ENCODE results near the gene FER. TPM values are rescaled to one million over a fixed set of nuclear protein-coding genes. Genes with fewer than 3 reads are reported as not detected.
A peak's percentile ranks its signal among the peaks of the same experiment; 100 is the strongest.

The FER gene
- polyA plus RNA-seq, 3 donors = 2.4 to 14.7 (median 6.2) TPM

DNA sequence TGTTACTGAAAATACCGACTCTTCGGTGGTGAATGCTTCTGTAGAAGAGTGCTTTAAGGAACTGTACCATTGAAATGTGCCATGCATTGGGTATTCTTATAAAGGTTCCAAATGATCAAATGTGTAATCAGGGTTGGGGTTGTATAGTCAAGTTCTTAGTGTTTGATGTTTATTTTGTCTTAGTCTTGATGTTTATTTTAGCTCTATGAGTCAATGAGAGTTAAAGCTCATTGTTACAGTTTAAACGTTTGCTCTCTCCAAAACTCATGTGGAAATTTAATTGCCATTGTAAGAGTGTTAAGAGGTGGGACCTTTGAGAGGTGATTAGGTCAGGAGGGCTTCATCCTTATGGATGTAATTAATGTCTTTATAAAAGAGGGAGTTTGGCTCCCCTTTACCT is 153.0 kb downstream of the FER start:
- WGBS (ENCODE audit: insufficient coverage) = 100% methylated on average over 2 of the region's 3 CpGs
- H3K27me3 ChIP-seq (ENCODE audit: control insufficient read depth in 2 of 2, insufficient read depth in 2 of 2, low read length in 2 of 2) = no peaks in the 10 kb centered on the region
- H3K79me2 ChIP-seq (ENCODE audit: insufficient read depth, low read length) = no peaks in the 10 kb centered on the region
- peaks cover 7 to 13% of the 10 kb centered on the region in 2 donors for H3K36me3 Mint-ChIP-seq
- intact Hi-C loops (cut with micrococcal nuclease) = no loop called here
- no peak overlapping the region for H3K27ac ChIP-seq (ENCODE audit: low read depth in 1 of 2, low read length in 2 of 2)
- no peak overlapping the region for H3K4me2 ChIP-seq (replicated peaks; ENCODE audit: extremely low read depth, low read length, poor library complexity, severe bottlenecking)
- H3K36me3 ChIP-seq (replicated peaks in 1 of 2; ENCODE audit: control insufficient read depth in 1 of 2, insufficient read depth in 2 of 2, low read length in 2 of 2) = peaks cover 2 to 4% of the 10 kb centered on the region in 2 donors
- H3K27ac Mint-ChIP-seq = peak overlapping the region in 1 of 7 donors; percentile 11
- peaks cover 0 to 6% (median 0%) of the 10 kb centered on the region in 7 donors for H3K9me3 Mint-ChIP-seq
- no peak overlapping the region for H3K9ac ChIP-seq (ENCODE audit: insufficient read depth, low read length, poor library complexity, severe bottlenecking)
- no peaks in the 10 kb centered on the region for H4K20me1 ChIP-seq (ENCODE audit: insufficient read depth, low read length)
- DNase-seq = no peak
- no peaks in the 10 kb centered on the region for H3K27me3 Mint-ChIP-seq (ENCODE audit: low read depth in 3 of 3)
- TF ChIP-seq, protein P1, sequence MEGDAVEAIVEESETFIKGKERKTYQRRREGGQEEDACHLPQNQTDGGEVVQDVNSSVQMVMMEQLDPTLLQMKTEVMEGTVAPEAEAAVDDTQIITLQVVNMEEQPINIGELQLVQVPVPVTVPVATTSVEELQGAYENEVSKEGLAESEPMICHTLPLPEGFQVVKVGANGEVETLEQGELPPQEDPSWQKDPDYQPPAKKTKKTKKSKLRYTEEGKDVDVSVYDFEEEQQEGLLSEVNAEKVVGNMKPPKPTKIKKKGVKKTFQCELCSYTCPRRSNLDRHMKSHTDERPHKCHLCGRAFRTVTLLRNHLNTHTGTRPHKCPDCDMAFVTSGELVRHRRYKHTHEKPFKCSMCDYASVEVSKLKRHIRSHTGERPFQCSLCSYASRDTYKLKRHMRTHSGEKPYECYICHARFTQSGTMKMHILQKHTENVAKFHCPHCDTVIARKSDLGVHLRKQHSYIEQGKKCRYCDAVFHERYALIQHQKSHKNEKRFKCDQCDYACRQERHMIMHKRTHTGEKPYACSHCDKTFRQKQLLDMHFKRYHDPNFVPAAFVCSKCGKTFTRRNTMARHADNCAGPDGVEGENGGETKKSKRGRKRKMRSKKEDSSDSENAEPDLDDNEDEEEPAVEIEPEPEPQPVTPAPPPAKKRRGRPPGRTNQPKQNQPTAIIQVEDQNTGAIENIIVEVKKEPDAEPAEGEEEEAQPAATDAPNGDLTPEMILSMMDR (IDR thresholded peaks at IDR 0.05) = no peak
- no peak overlapping the region for H3K4me3 Mint-ChIP-seq
- H3K4me3 ChIP-seq (replicated peaks in 1 of 3; ENCODE audit: low read depth in 2 of 3, low read length in 3 of 3) = no peak overlapping the region
- no peaks in the 10 kb centered on the region for H3K4me1 ChIP-seq (ENCODE audit: control insufficient read depth in 1 of 2, insufficient read depth in 2 of 2, low read length in 2 of 2)
- no peaks in the 10 kb centered on the region for H3K4me1 Mint-ChIP-seq
- H2AFZ ChIP-seq (ENCODE audit: insufficient read depth, low read depth, low read length, poor library complexity, severe bottlenecking) = no peak overlapping the region
- H3K9me3 ChIP-seq (replicated peaks in 1 of 2; ENCODE audit: control insufficient read depth in 1 of 2, insufficient read depth in 1 of 2, low read length in 2 of 2) = no peaks in the 10 kb centered on the region

DNA sequence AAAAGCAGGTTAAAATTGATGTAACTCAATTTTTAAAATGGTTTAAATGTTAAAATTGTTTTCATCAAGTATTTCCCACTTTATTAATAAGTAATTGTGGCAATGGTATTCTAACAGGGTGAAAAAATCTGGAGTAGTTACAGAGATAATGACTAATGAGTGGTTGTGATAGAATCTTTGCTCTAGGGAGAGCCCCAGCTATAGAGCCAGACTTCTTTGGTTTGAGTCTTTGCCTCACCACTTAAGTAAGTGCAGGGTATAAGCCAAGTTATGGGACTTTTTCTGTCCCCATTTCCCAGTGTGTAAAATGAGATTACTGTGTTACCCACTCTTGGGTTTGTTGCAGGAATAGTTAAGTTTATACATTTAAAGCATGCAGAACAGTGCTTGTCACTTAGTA is 158.1 kb downstream of the FER start:
- intact Hi-C loops (cut with micrococcal nuclease) = no loop called here
- no peaks in the 10 kb centered on the region for H4K20me1 ChIP-seq (ENCODE audit: insufficient read depth, low read length)
- no peaks in the 10 kb centered on the region for H3K4me1 Mint-ChIP-seq
- TF ChIP-seq, protein P1 (IDR thresholded peaks at IDR 0.05) = no peak
- no peaks in the 10 kb centered on the region for H3K79me2 ChIP-seq (ENCODE audit: insufficient read depth, low read length)
- no peaks in the 10 kb centered on the region for H3K9me3 ChIP-seq (replicated peaks in 1 of 2; ENCODE audit: control insufficient read depth in 1 of 2, insufficient read depth in 1 of 2, low read length in 2 of 2)
- H3K4me1 ChIP-seq (ENCODE audit: control insufficient read depth in 1 of 2, insufficient read depth in 2 of 2, low read length in 2 of 2) = no peaks in the 10 kb centered on the region
- H3K27me3 ChIP-seq (ENCODE audit: control insufficient read depth in 2 of 2, insufficient read depth in 2 of 2, low read length in 2 of 2) = no peaks in the 10 kb centered on the region
- DNase-seq = no peak
- H3K4me2 ChIP-seq (replicated peaks; ENCODE audit: extremely low read depth, low read length, poor library complexity, severe bottlenecking) = no peak overlapping the region
- H3K4me3 ChIP-seq (replicated peaks in 1 of 3; ENCODE audit: low read depth in 2 of 3, low read length in 3 of 3) = no peak overlapping the region
- no peak overlapping the region for H3K27ac Mint-ChIP-seq
- no peaks in the 10 kb centered on the region for H3K27me3 Mint-ChIP-seq (ENCODE audit: low read depth in 3 of 3)
- H3K4me3 Mint-ChIP-seq = no peak overlapping the region
- H3K27ac ChIP-seq (ENCODE audit: low read depth in 1 of 2, low read length in 2 of 2) = no peak overlapping the region
- no peak overlapping the region for H3K9ac ChIP-seq (ENCODE audit: insufficient read depth, low read length, poor library complexity, severe bottlenecking)
- H3K9me3 Mint-ChIP-seq = peaks cover 0 to 4% (median 0%) of the 10 kb centered on the region in 7 donors
- no peaks in the 10 kb centered on the region for H3K36me3 ChIP-seq (replicated peaks in 1 of 2; ENCODE audit: control insufficient read depth in 1 of 2, insufficient read depth in 2 of 2, low read length in 2 of 2)
- peaks cover 7% of the 10 kb centered on the region in 2 donors for H3K36me3 Mint-ChIP-seq
- no peak overlapping the region for H2AFZ ChIP-seq (ENCODE audit: insufficient read depth, low read depth, low read length, poor library complexity, severe bottlenecking)

Measured in CD14-positive monocyte (primary cell).